Neural cell (in vitro differentiated cells): ENCODE measurements around the gene PPFIBP2. TPM values are rescaled to one million over a fixed set of nuclear protein-coding genes. Genes with fewer than 3 reads are reported as not detected.

Experiments
- H2AFZ ChIP-seq: fragments of 200-600, 300-800 bp; sonication (generic), shearing (Covaris generic); 2 replicates; pipeline ENCODE4 v1.6.0; 2014; ENCODE audit warnings: low read depth, mild to moderate bottlenecking, antibody characterized with exemption, low read length, moderate library complexity
- H3F3A ChIP-seq: fragments of 200-600 bp; shearing (Covaris generic); 2 replicates; pipeline ENCODE4 v1.6.1; 2016; ENCODE audit warnings: mild to moderate bottlenecking, moderate library complexity, mixed read lengths, antibody characterized with exemption, low read length; ENCODE audit not compliant: insufficient read depth, poor library complexity, severe bottlenecking
- H3K27ac ChIP-seq: fragments of 200-600, 300-800 bp; sonication (generic), shearing (Covaris generic); 2 replicates; pipeline ENCODE4 v1.5.1; 2014; ENCODE audit warnings: mild to moderate bottlenecking, low read length, moderate library complexity
- H3K27me3 ChIP-seq: fragments of 300-800, 200-600 bp; sonication (generic), shearing (Covaris generic); 2 replicates; pipeline ENCODE4 v1.6.0; 2014; ENCODE audit warnings: mild to moderate bottlenecking, low read depth, low read length, moderate library complexity; ENCODE audit not compliant: insufficient read depth
- H3K36me3 ChIP-seq: fragments of 300-800, 200-600 bp; sonication (generic), shearing (Covaris generic); 2 replicates; pipeline ENCODE4 v1.5.1; 2014; ENCODE audit warnings: mild to moderate bottlenecking, antibody characterized with exemption, low read length, moderate library complexity; ENCODE audit not compliant: insufficient read depth
- H3K4me2 ChIP-seq: fragments of 300-800, 200-600 bp; sonication (generic), shearing (Covaris generic); 2 replicates; pipeline ENCODE4 v1.6.0; 2014; ENCODE audit warnings: mild to moderate bottlenecking, low read length
- H3K4me3 ChIP-seq: fragments of 300-800, 200-600 bp; sonication (generic), shearing (Covaris generic); 2 replicates; pipeline ENCODE4 v1.5.1; 2014; ENCODE audit warnings: mild to moderate bottlenecking, low read length, moderate library complexity
- H3K79me2 ChIP-seq: fragments of 200-600 bp; shearing (Covaris generic); replicated peaks from 2 replicates; pipeline ENCODE4 v1.6.0; 2014; ENCODE audit warnings: mild to moderate bottlenecking, low read length, moderate library complexity; ENCODE audit not compliant: insufficient read depth
- H3K9ac ChIP-seq: fragments of 300-800, 200-600 bp; sonication (generic), shearing (Covaris generic); 2 replicates; pipeline ENCODE4 v1.6.1; 2016; ENCODE audit warnings: mild to moderate bottlenecking, low read length, mixed read lengths
- H3K9me2 ChIP-seq: fragments of 200-600 bp; shearing (Covaris generic); 2 replicates; pipeline ENCODE4 v1.6.1; 2016; ENCODE audit warnings: mild to moderate bottlenecking, low read length, mixed read lengths; ENCODE audit not compliant: insufficient read depth
- H3K9me3 ChIP-seq: fragments of 200-600, 300-800 bp; sonication (generic), shearing (Covaris generic); 2 replicates; pipeline ENCODE4 v1.6.1; 2016; ENCODE audit warnings: mild to moderate bottlenecking, mixed run types, low read length, moderate library complexity, mixed read lengths
- H4K20me1 ChIP-seq: fragments of 200-600 bp; shearing (Covaris generic); 2 replicates; pipeline ENCODE4 v1.6.1; 2016; ENCODE audit warnings: mild to moderate bottlenecking, mixed run types; ENCODE audit not compliant: insufficient read depth
- EP300 ChIP-seq: fragments of 450-650 bp; conservative IDR thresholded peaks from 2 replicates; pipeline ENCODE4 v1.6.1; 2014; ENCODE audit warnings: antibody characterized with exemption, mild to moderate bottlenecking, moderate library complexity; ENCODE audit not compliant: poor library complexity, severe bottlenecking
- EZH2 ChIP-seq: fragments of 200-600, 300-800 bp; shearing (Covaris generic), sonication (generic); IDR thresholded peaks from 2 replicates; pipeline ENCODE4 v1.6.1; 2014; ENCODE audit warnings: antibody characterized with exemption, low read length, borderline replicate concordance, mild to moderate bottlenecking; ENCODE audit not compliant: insufficient read depth, poor library complexity, severe bottlenecking
- MXI1 ChIP-seq: fragments of 450-650 bp; conservative IDR thresholded peaks from 2 replicates; pipeline ENCODE4 v1.6.1; 2014; ENCODE audit warnings: antibody characterized with exemption, mild to moderate bottlenecking; ENCODE audit not compliant: poor library complexity, severe bottlenecking
- POLR2AphosphoS5 ChIP-seq: IDR thresholded peaks from 2 replicates; pipeline ENCODE4 v1.6.1; 2012
- RAD21 ChIP-seq: fragments of 450-650 bp; conservative IDR thresholded peaks from 2 replicates; pipeline ENCODE4 v1.6.1; 2014; ENCODE audit warnings: antibody characterized with exemption, mild to moderate bottlenecking, moderate library complexity
- SMC3 ChIP-seq: fragments of 450-650 bp; conservative IDR thresholded peaks from 2 replicates; pipeline ENCODE4 v1.6.1; 2014; ENCODE audit warnings: antibody characterized with exemption, mild to moderate bottlenecking, moderate library complexity; ENCODE audit not compliant: poor library complexity
- TAF1 ChIP-seq: IDR thresholded peaks from 2 replicates; pipeline ENCODE4 v1.6.1; 2012; ENCODE audit warnings: low read depth
- polyA plus RNA-seq: library from polyadenylated mRNA; depleted of rRNA; stranded (reverse); fragments of >200 nt; gene quantifications from 2 replicates; pipeline ENCODE4 v1.2.3, GENCODE V29; 2014
- TF ChIP-seq, protein P1 (sequence below): IDR thresholded peaks from 2 replicates; pipeline ENCODE4 v1.6.1; 2012; ENCODE audit warnings: borderline replicate concordance
- TF ChIP-seq, protein P2 (sequence below): fragments of 450-650 bp; IDR thresholded peaks from 2 replicates; pipeline ENCODE4 v1.5.1; 2014; ENCODE audit warnings: antibody characterized with exemption, mild to moderate bottlenecking, moderate library complexity; ENCODE audit not compliant: poor library complexity, severe bottlenecking

PPFIBP2 gene
- polyA plus RNA-seq, 1 donor from 2014 or later, result not detected

DNA sequence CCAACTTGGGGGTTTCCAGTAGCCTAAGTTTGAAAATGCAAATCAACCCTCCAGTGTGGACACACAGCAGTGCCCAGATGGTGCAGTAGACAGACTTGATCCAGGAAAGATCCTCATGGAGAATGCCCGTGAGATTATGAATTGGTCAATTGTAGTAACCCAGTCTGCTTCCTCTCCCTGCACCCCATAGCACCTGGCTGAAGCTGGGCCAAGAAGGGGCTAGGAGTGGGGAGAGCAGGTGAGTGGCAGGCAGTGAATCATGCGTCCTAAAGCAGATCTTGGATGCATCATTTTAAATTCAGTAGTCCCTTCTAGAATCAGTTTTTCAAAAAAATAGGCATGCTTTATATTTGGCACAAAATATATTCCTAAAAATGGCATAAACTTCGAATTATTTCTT lies 107.3 kb downstream of the PPFIBP2 start:
- Histone ChIP-seq H3F3A (no peaks in the 10 kb centered on the region), H3K79me2 (no peaks in the 10 kb centered on the region), H3K9me3 (no peaks in the 10 kb centered on the region), H3K4me3 (no peak overlapping the region), H3K9me2 (no peaks in the 10 kb centered on the region), H3K4me2 (no peak overlapping the region), H4K20me1 (no peaks in the 10 kb centered on the region), H3K27me3 (no peaks in the 10 kb centered on the region), H3K9ac (no peak overlapping the region), H2AFZ (no peak overlapping the region), H3K27ac (no peak overlapping the region), H3K36me3 (no peaks in the 10 kb centered on the region)
- TF ChIP-seq, protein P1, sequence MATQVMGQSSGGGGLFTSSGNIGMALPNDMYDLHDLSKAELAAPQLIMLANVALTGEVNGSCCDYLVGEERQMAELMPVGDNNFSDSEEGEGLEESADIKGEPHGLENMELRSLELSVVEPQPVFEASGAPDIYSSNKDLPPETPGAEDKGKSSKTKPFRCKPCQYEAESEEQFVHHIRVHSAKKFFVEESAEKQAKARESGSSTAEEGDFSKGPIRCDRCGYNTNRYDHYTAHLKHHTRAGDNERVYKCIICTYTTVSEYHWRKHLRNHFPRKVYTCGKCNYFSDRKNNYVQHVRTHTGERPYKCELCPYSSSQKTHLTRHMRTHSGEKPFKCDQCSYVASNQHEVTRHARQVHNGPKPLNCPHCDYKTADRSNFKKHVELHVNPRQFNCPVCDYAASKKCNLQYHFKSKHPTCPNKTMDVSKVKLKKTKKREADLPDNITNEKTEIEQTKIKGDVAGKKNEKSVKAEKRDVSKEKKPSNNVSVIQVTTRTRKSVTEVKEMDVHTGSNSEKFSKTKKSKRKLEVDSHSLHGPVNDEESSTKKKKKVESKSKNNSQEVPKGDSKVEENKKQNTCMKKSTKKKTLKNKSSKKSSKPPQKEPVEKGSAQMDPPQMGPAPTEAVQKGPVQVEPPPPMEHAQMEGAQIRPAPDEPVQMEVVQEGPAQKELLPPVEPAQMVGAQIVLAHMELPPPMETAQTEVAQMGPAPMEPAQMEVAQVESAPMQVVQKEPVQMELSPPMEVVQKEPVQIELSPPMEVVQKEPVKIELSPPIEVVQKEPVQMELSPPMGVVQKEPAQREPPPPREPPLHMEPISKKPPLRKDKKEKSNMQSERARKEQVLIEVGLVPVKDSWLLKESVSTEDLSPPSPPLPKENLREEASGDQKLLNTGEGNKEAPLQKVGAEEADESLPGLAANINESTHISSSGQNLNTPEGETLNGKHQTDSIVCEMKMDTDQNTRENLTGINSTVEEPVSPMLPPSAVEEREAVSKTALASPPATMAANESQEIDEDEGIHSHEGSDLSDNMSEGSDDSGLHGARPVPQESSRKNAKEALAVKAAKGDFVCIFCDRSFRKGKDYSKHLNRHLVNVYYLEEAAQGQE, result no peak
- TF ChIP-seq, protein P2, sequence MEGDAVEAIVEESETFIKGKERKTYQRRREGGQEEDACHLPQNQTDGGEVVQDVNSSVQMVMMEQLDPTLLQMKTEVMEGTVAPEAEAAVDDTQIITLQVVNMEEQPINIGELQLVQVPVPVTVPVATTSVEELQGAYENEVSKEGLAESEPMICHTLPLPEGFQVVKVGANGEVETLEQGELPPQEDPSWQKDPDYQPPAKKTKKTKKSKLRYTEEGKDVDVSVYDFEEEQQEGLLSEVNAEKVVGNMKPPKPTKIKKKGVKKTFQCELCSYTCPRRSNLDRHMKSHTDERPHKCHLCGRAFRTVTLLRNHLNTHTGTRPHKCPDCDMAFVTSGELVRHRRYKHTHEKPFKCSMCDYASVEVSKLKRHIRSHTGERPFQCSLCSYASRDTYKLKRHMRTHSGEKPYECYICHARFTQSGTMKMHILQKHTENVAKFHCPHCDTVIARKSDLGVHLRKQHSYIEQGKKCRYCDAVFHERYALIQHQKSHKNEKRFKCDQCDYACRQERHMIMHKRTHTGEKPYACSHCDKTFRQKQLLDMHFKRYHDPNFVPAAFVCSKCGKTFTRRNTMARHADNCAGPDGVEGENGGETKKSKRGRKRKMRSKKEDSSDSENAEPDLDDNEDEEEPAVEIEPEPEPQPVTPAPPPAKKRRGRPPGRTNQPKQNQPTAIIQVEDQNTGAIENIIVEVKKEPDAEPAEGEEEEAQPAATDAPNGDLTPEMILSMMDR, result no peak
- TF ChIP-seq TAF1 (no peak), SMC3 (no peak), MXI1 (no peak), EZH2 (no peak), EP300 (no peak), RAD21 (no peak)

DNA sequence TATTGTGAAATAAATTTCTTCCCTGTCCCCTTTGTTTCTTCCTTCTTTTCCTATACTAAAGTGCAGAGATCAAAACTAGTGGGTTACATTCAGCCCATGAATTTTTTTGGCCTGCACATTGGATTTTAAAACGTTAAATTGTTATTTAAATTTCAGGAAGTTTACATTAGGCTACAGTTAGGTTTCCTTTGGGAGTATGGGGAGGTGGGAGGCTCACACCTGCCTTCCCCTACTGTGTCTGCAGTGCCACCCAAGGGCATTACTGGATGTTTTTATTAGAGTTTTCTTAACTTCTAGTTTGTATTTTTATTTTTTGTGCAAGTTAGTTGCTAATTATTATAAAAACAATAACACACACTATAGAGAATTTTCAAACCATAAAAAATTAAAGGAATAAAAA lies 107.8 kb downstream of the PPFIBP2 start:
- H3K27me3 ChIP-seq, result no peaks in the 10 kb centered on the region
- no peaks in the 10 kb centered on the region for H3K36me3 ChIP-seq
- H3K27ac ChIP-seq, result no peak overlapping the region
- no peaks in the 10 kb centered on the region for H3K79me2 ChIP-seq
- H4K20me1 ChIP-seq, result no peaks in the 10 kb centered on the region
- no peaks in the 10 kb centered on the region for H3K9me3 ChIP-seq
- no peaks in the 10 kb centered on the region for H3F3A ChIP-seq
- no peak for TF ChIP-seq TAF1
- TF ChIP-seq, protein P1, result no peak
- TF ChIP-seq EZH2, result no peak
- no peak for TF ChIP-seq EP300
- TF ChIP-seq SMC3, result no peak
- no peak for TF ChIP-seq RAD21
- TF ChIP-seq, protein P2, result no peak
- no peak for TF ChIP-seq MXI1
- TF ChIP-seq POLR2AphosphoS5, result no peak
- no peak overlapping the region for H3K9ac ChIP-seq
- no peak overlapping the region for H3K4me2 ChIP-seq
- H2AFZ ChIP-seq, result no peak overlapping the region
- no peak overlapping the region for H3K4me3 ChIP-seq
- H3K9me2 ChIP-seq, result no peaks in the 10 kb centered on the region
